B cell (primary cell): ENCODE data around the gene SEMA4A. TPM values are rescaled to one million over a fixed set of nuclear protein-coding genes. Genes with fewer than 3 reads are reported as not detected.
"Not testable (repeated sequence)": the region's sequence is repeated elsewhere in the genome, so short reads cannot be mapped to it uniquely, and the experiment has no call there.

Experiments
- ATAC-seq: fragments of 200-7000 bp; cut with Tn5 transposase; one replicate; pipeline ENCODE4 v1.10.0; 2021; ENCODE audit warnings: low read depth, mild to moderate bottlenecking, moderate number of reproducible peaks, moderate library complexity
- CTCF ChIA-PET: fragments of 350-600 bp; sonication (Branson Sonifier 250); formaldehyde crosslinking; loops from one replicate; lab custom pipeline; 2021; ENCODE audit warnings: antibody characterized with exemption, inconsistent platforms; lab: Charles Lee
- POLR2A ChIA-PET: fragments of 350-600 bp; sonication (Branson Sonifier 250); formaldehyde crosslinking; loops from one replicate; lab custom pipeline; 2021; ENCODE audit warnings: antibody characterized with exemption; lab: Charles Lee
- DNase-seq: peaks from one replicate; pipeline ENCODE4 v3.0.0; 2013
- H2AFZ ChIP-seq: 2 replicates; pipeline ENCODE4 v1.6.1; 2012; ENCODE audit warnings: mild to moderate bottlenecking, low read depth, low read length; ENCODE audit not compliant: insufficient read depth, poor library complexity, severe bottlenecking
- H3K27ac ChIP-seq, 2 donors: 1 replicate in 1 of 2; 2 replicates in 1 of 2; pipeline ENCODE4 v1.5.1; 2012 to 2013; ENCODE audit warnings: low read length in 2 of 2, mild to moderate bottlenecking in 2 of 2, moderate library complexity in 1 of 2
- H3K27me3 ChIP-seq, 4 experiments: fragments of 200-600 bp in 1 of 4; sonication (generic) in 1 of 4; replicated peaks in 1 of 4; 1 replicate in 2 of 4; 2 replicates in 2 of 4; pipeline versions ENCODE4 v1.6.1 to v1.7.0; 2013 to 2016; ENCODE audit warnings: low read length in 3 of 4, mild to moderate bottlenecking in 2 of 4, mixed read lengths in 1 of 4, moderate library complexity in 1 of 4; ENCODE audit not compliant: insufficient read depth in 4 of 4, control insufficient read depth in 3 of 4; ENCODE audit errors: control extremely low read depth in 1 of 4
- H3K36me3 ChIP-seq, 2 experiments: replicated peaks in 1 of 2; 1 replicate in 1 of 2; 2 replicates in 1 of 2; pipeline versions ENCODE4 v1.6.1 to v1.7.1; 2013; ENCODE audit warnings: low read length in 1 of 2; ENCODE audit not compliant: insufficient read depth in 2 of 2, control insufficient read depth in 1 of 2; ENCODE audit errors: control extremely low read depth in 1 of 2, extremely low read depth in 1 of 2
- H3K4me1 ChIP-seq, 2 donors: fragments of 200-600 bp in 1 of 2; sonication (generic) in 1 of 2; 1 replicate in 1 of 2; 2 replicates in 1 of 2; pipeline versions ENCODE4 v1.5.1 to v1.6.1; 2013 to 2017; ENCODE audit warnings: low read length in 2 of 2; ENCODE audit not compliant: control insufficient read depth in 2 of 2, insufficient read depth in 2 of 2
- H3K4me2 ChIP-seq: replicated peaks from 2 replicates; pipeline ENCODE3; 2012; ENCODE audit warnings: mild to moderate bottlenecking, low read depth, low read length; ENCODE audit not compliant: poor library complexity, severe bottlenecking
- H3K4me3 ChIP-seq, 5 experiments: fragments of 200-600 bp in 1 of 5; sonication (generic) in 1 of 5; 1 replicate in 3 of 5; 2 replicates in 2 of 5; pipeline versions ENCODE4 v1.5.1 to v1.7.0; 2011 to 2016; ENCODE audit warnings: low read length in 4 of 5, mild to moderate bottlenecking in 4 of 5, low read depth in 2 of 5, control low read depth in 1 of 5, moderate library complexity in 1 of 5; ENCODE audit not compliant: insufficient read depth in 1 of 5; ENCODE audit errors: control extremely low read depth in 1 of 5, extremely low read depth in 1 of 5
- H3K79me2 ChIP-seq: fragments of 200-600 bp; sonication (generic); one replicate; pipeline ENCODE4 v1.6.0; 2016; ENCODE audit warnings: low read length; ENCODE audit not compliant: control insufficient read depth, insufficient read depth
- H3K9ac ChIP-seq: fragments of 200-600 bp; sonication (generic); 2 replicates; pipeline ENCODE4 v1.6.1; 2017; ENCODE audit warnings: mild to moderate bottlenecking, low read length, moderate library complexity
- H3K9me3 ChIP-seq, 3 donors: one replicate each; pipeline versions ENCODE4 v1.6.1 to v1.7.1; 2013; ENCODE audit warnings: low read length in 2 of 3; ENCODE audit not compliant: control insufficient read depth in 2 of 3, insufficient read depth in 1 of 3; ENCODE audit errors: control extremely low read depth in 1 of 3
- H4K20me1 ChIP-seq: 2 replicates; pipeline ENCODE4 v1.6.0; 2012; ENCODE audit warnings: mild to moderate bottlenecking, low read length; ENCODE audit not compliant: insufficient read depth, control insufficient read depth, poor library complexity, severe bottlenecking
- H3K27ac Mint-ChIP-seq: one replicate; pipeline ENCODE4 v1.8.0; 2021; ENCODE audit warnings: mixed read lengths
- H3K27me3 Mint-ChIP-seq: one replicate; pipeline ENCODE4 v1.8.0; 2021; ENCODE audit warnings: mixed read lengths
- H3K4me1 Mint-ChIP-seq: one replicate; pipeline ENCODE4 v1.8.0; 2021; ENCODE audit warnings: mixed read lengths
- H3K4me3 Mint-ChIP-seq: one replicate; pipeline ENCODE4 v1.8.0; 2021; ENCODE audit warnings: mixed read lengths
- H3K9me3 Mint-ChIP-seq: one replicate; pipeline ENCODE4 v1.8.0; 2022; ENCODE audit warnings: mixed read lengths; ENCODE audit not compliant: insufficient read depth
- CTCF ChIP-seq: fragments of 200-600 bp; IDR thresholded peaks from one replicate; pipeline ENCODE4 v1.8.0; 2022; ENCODE audit warnings: antibody characterized with exemption, mild to moderate bottlenecking
- EZH2 ChIP-seq: IDR thresholded peaks from 2 replicates; pipeline ENCODE4 v1.6.1; 2012; ENCODE audit warnings: borderline replicate concordance, low read depth, mild to moderate bottlenecking, moderate library complexity, low read length; ENCODE audit not compliant: insufficient read depth, poor library complexity, severe bottlenecking
- WGBS: methylation state at CpG from one replicate; pipeline ENCODE4 v1.1.5; 2013; ENCODE audit warnings: missing lambda C conversion rate; ENCODE audit not compliant: insufficient coverage; 5-methylcytosine and 5-hydroxymethylcytosine counted together
- intact Hi-C: fragments of 100-400 bp; cut with micrococcal nuclease; formaldehyde crosslinking; loops from one replicate; pipeline ENCODE4 v1.10.0; 2022
- polyA plus RNA-seq: library from polyadenylated mRNA; depleted of rRNA; stranded (reverse); fragments of >200 nt; gene quantifications from 2 replicates; pipeline ENCODE4 v1.2.3, GENCODE V29; 2012
- total RNA-seq, 2 donors: library from RNA; stranded (reverse); fragments of 120-200 nt in 1 of 2; gene quantifications; 1 replicate in 1 of 2; 2 replicates in 1 of 2; pipeline versions ENCODE4 v1.2.3 to v1.2.4, GENCODE V29; 2013 to 2022

SEMA4A gene
- total and polyA plus RNA-seq, 2 donors (not counting 1 experiment from before 2014, with no cell fraction given): 9.2 to 15.5 TPM

GRCh38 chr1:156115514-156116374 is 37.6 kb upstream of the SEMA4A start:
- H3K4me1 Mint-ChIP-seq: peaks cover 36% of the 10 kb centered on the region
- Histone ChIP-seq H3K27ac (no peak overlapping the region), H3K4me3 (peak overlapping the region in 4 of 5 experiments; percentile 45 to 76 (median 64)), H3K4me2 (peak overlapping the region; percentile 97), H3K27me3 (peaks cover 0 to 54% (median 12%) of the 10 kb centered on the region in 4 experiments), H3K79me2 (no peaks in the 10 kb centered on the region), H2AFZ (peak overlapping the region; percentile 52), H3K4me1 (peaks cover 22 to 24% of the 10 kb centered on the region in 2 donors), H4K20me1 (no peaks in the 10 kb centered on the region), H3K9ac (peak overlapping the region; percentile 77), H3K9me3 (peaks cover 0 to 4% (median 0%) of the 10 kb centered on the region in 3 donors), H3K36me3 (no peaks in the 10 kb centered on the region)
- no peaks in the 10 kb centered on the region for H3K9me3 Mint-ChIP-seq
- ATAC-seq (no peak), DNase-seq (peak; percentile 56)
- intact Hi-C loops: no loop called here
- WGBS: 21% methylated on average over 13 of the region's 19 CpGs
- TF ChIP-seq CTCF (no peak), EZH2 (no peak)
- POLR2A ChIA-PET: interaction anchor here (0.6 to 2.7 kb wide), 4 partner anchors 9 to 901 kb away, joined by 3 to 29 read pairs (median 6); no protein-coding TSS in a partner anchor
- CTCF ChIA-PET: interaction anchor here (0.6 to 28.7 kb wide), 4 partner anchors 13 to 118 kb away, joined by 3 to 970 read pairs (median 46); no protein-coding TSS in a partner anchor
- H3K27me3 Mint-ChIP-seq: peaks cover 34% of the 10 kb centered on the region
- H3K4me3 Mint-ChIP-seq: peak overlapping the region; percentile 90
- peak overlapping the region; percentile 77 for H3K27ac Mint-ChIP-seq

DNA sequence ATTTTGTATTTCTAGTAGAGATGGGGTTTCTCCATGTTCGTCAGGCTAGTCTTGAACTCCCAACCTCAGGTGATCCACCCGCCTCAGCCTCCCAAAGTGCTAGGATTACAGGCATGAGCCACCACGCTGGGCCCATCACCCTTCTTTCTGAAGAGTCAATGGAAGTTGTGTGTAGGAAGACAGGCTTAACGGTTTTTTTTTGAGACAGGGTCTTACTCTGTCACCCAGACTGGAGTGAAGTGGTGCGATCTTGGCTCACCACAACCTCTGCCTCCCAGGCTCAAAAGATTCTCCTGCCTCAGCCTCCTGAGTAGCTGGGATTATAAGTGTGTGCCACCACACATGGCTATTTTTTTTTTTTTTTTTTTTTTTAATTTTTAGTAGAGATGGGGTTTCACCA is 36.7 kb upstream of the SEMA4A start:
- H3K9ac ChIP-seq, intact Hi-C loops, H3K79me2 ChIP-seq, H3K9me3 ChIP-seq, H4K20me1 ChIP-seq, H2AFZ ChIP-seq, H3K4me3 ChIP-seq, H3K27ac ChIP-seq, H3K4me2 ChIP-seq, H3K36me3 ChIP-seq, H3K9me3 Mint-ChIP-seq, DNase-seq, H3K27ac Mint-ChIP-seq, ATAC-seq: not testable (repeated sequence)
- Histone ChIP-seq H3K4me1 (peaks cover 22 to 24% of the 10 kb centered on the region in 2 donors), H3K27me3 (peaks cover 0 to 62% (median 14%) of the 10 kb centered on the region in 4 experiments)
- 100% methylated on average over 1 of the region's 5 CpGs for WGBS
- CTCF ChIA-PET: interaction anchor here (0.6 to 28.7 kb wide), 3 partner anchors 12 to 117 kb away, joined by 3 to 970 read pairs (median 89); no protein-coding TSS in a partner anchor
- peaks cover 34% of the 10 kb centered on the region for H3K27me3 Mint-ChIP-seq
- H3K4me1 Mint-ChIP-seq: peaks cover 36% of the 10 kb centered on the region
- peak overlapping the region; percentile 90 for H3K4me3 Mint-ChIP-seq
- POLR2A ChIA-PET: interaction anchor here (0.7 kb wide), 1 partner anchor 96 kb away, joined by 5 read pairs; the partner anchor contains the start of gene PMF1
